Mesothelial cell of epicardium (in vitro differentiated cells): Measurements from ENCODE around the gene PCCA. TPM values are rescaled to one million over a fixed set of nuclear protein-coding genes. Genes with fewer than 3 reads are reported as not detected.

Source experiments
- DNase-seq, 2 experiments: peaks; one replicate each; pipeline ENCODE4 v3.0.0; 2021; ENCODE audit warnings: low spot score in 2 of 2; ENCODE audit not compliant: unreplicated experiment in 2 of 2
- H3K27ac Mint-ChIP-seq: 2 replicates; pipeline ENCODE4 v1.8.0; 2021; ENCODE audit warnings: mixed read lengths
- H3K27me3 Mint-ChIP-seq: 2 replicates; pipeline ENCODE4 v1.8.0; 2021; ENCODE audit warnings: low read depth, mixed read lengths
- H3K36me3 Mint-ChIP-seq: 2 replicates; pipeline ENCODE4 v1.8.0; 2021; ENCODE audit warnings: mixed read lengths
- H3K4me1 Mint-ChIP-seq: 2 replicates; pipeline ENCODE4 v1.8.0; 2021; ENCODE audit warnings: mixed read lengths
- H3K4me3 Mint-ChIP-seq: 2 replicates; pipeline ENCODE4 v1.8.0; 2021; ENCODE audit warnings: mild to moderate bottlenecking, moderate library complexity, mixed read lengths
- H3K9me3 Mint-ChIP-seq: 2 replicates; pipeline ENCODE4 v1.8.0; 2021; ENCODE audit warnings: mixed read lengths
- CTCF ChIP-seq: fragments of 200-600 bp; sonication (generic); IDR thresholded peaks from one replicate; pipeline ENCODE4 v1.5.0; 2021; ENCODE audit warnings: antibody characterized with exemption; ENCODE audit not compliant: unreplicated experiment
- total RNA-seq: library from RNA; stranded (reverse); gene quantifications from 3 replicates; pipeline ENCODE4 v1.2.1, GENCODE V29; 2021

Gene PCCA
- total RNA-seq, 1 donor from 2014 or later: 41.6 TPM

DNA sequence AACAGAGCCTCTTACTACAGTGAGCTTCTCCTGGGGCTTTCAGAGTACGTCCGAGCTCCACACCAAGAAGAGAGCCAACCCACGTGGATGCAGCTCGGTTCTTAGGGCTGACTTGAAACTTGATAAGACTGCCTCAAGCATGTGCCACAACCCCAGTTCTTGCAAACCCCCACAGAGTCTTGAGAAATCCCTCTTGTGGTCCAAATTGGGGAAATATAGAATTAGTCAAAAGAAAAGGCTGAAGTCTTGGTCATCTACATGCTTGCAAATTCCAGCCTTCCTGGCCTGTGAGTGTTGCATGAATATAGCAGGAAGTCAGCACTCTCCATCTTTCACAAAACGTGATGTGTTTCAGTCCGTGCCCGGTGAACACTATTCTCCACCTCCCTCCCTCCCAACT, 404.5 kb downstream of the PCCA start:
- Mint-ChIP-seq H3K27ac (no peak overlapping the region), H3K36me3 (peaks cover 2% of the 10 kb centered on the region)

DNA sequence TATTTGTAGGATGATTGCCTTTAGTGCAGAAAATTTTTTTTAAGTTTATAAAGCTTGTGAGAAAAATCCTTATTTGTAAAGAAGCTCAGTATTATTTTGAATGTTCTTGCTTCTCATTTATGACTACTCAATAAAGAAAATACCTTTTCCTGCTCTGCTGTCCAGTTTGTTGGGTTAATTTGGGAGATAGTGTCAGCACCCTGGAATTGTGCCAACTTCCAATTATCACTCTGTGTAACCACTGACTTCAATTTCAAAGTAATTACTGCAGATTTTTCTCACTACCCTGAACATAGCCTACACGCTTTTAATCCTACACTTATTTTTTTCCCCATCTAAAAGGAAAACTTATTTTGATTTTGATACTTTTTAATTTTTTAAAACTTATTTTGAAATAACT, 406.6 kb downstream of the PCCA start:
- Mint-ChIP-seq H3K36me3 (peaks cover 2% of the 10 kb centered on the region), H3K4me1 (peaks cover 9% of the 10 kb centered on the region), H3K27ac (no peak overlapping the region), H3K9me3 (peaks cover 3% of the 10 kb centered on the region), H3K4me3 (no peak overlapping the region), H3K27me3 (no peaks in the 10 kb centered on the region)
- TF ChIP-seq CTCF: no peak
- no peak for DNase-seq

More for the DNA sequence above, 404.5 kb downstream of the PCCA start:
- Mint-ChIP-seq H3K27me3 (no peaks in the 10 kb centered on the region), H3K9me3 (peaks cover 3% of the 10 kb centered on the region), H3K4me3 (no peak overlapping the region), H3K4me1 (peaks cover 10% of the 10 kb centered on the region)
- DNase-seq: no peak
- no peak for TF ChIP-seq CTCF

DNA sequence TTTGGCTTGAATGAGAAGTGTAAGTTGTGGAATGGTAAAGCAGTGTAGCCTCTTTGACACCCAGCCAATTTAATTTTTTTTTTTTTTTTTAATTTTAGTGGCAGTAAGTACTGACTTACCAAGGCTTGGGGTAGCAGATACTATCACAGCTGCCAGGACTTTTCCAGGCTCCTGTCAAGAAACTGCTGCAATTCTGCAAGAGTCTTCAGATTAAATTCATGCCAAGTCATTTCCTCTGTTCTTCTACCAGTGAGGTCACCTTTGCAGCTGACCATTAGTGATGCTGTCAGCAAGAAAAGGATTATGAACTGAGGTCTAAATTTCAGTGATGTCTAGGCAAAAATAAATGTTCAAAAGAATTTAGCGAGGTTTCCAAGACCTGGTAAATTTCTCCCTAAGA, 408.5 kb downstream of the PCCA start:
- Mint-ChIP-seq H3K4me3 (no peak overlapping the region), H3K36me3 (peaks cover 2% of the 10 kb centered on the region), H3K27me3 (no peaks in the 10 kb centered on the region), H3K27ac (no peak overlapping the region), H3K9me3 (peaks cover 3% of the 10 kb centered on the region), H3K4me1 (peaks cover 5% of the 10 kb centered on the region)
- DNase-seq: no peak
- TF ChIP-seq CTCF: no peak

DNA sequence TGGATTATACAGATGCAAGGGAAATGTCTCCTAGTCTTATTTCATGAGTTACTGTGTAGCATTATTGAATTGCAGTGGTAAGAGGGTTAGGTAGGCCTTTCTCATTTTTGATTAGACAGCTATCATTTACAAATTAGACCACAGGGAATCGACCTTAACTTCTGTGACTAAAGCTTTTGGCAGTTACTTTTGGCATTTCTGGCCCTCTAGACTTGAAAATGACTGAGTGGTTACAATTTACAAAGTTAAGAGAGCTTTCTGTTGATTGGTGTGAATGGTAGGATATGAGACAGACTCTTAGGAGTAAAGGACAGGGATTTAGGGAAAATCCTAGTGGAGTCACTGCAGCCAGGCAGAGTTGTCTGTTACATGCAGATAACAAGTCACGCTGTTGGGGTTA, 413.6 kb downstream of the PCCA start:
- Mint-ChIP-seq H3K9me3 (no peaks in the 10 kb centered on the region), H3K27ac (no peak overlapping the region), H3K4me1 (peaks cover 5% of the 10 kb centered on the region), H3K4me3 (no peak overlapping the region), H3K27me3 (no peaks in the 10 kb centered on the region), H3K36me3 (no peaks in the 10 kb centered on the region)
- TF ChIP-seq CTCF: no peak
- DNase-seq: no peak

GRCh38 chr13:100503622-100504021, 414.7 kb downstream of the PCCA start:
- no peaks in the 10 kb centered on the region for H3K36me3 Mint-ChIP-seq

More at GRCh38 chr13:100503622-100504021, 414.7 kb downstream of the PCCA start:
- Mint-ChIP-seq H3K27ac (no peak overlapping the region), H3K27me3 (no peaks in the 10 kb centered on the region), H3K4me1 (peaks cover 5% of the 10 kb centered on the region), H3K9me3 (no peaks in the 10 kb centered on the region), H3K4me3 (no peak overlapping the region)
- no peak for TF ChIP-seq CTCF
- DNase-seq: no peak
